HG03135 (cell line): ENCODE measurements around the gene FUT1.
"Not testable (repeated sequence)": the region's sequence is repeated elsewhere in the genome, so short reads cannot be mapped to it uniquely, and the experiment has no call there.

Source experiments
- ATAC-seq: cut with Tn5 transposase; IDR thresholded peaks from one replicate; pipeline ENCODE4 v1.9.1; 2021; ENCODE audit warnings: mild to moderate bottlenecking, moderate library complexity; ENCODE audit not compliant: unreplicated experiment

FUT1 gene

DNA sequence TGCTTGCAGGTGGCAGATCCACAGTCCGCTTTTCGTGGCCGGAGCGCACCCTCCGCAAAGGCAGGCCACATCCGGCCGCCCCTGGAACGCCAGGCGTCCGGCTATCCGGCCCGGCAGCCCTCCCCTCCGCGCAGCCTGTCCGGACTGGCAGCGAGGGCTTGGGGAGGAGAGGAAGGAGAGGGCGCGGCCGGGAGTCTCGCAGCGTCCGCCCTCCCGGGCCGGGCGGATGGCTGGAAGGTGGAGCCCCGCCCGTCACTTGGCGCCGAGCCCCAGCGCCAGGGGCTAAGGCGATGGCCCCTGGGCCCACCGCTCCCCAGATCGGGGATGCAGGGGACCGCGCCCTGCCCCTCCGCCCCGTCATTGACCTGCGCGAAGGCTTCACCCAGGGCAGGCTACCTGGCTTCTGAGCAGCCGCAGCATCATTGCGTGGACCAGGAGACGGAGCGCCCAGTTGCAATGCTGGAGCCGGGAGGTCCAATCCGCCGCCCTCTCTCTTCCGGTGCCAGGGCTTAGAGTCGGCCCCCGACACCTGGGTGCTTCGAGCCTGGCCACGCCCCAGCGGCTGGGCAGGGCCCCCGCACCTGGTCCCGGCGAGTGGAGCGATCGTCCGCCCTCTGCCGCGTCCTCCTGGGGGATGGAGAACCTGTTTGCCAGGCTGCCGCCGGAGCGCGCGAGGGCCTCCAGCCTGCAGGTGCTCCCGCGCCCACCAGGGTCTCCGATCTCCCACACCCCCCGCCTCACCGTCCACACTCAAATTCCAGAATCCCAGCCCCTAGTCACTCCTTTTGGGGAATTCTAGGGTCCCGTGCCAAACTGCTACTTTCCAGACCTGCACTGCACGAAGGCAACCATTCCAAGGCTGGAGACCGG lies at the start of gene FUT1:
Gene FUT1 (minus strand): TSS at position 146 of the 870 bp plus-strand sequence. CDS start 1,360 bp downstream, outside the sequence.
- no peak for ATAC-seq

DNA sequence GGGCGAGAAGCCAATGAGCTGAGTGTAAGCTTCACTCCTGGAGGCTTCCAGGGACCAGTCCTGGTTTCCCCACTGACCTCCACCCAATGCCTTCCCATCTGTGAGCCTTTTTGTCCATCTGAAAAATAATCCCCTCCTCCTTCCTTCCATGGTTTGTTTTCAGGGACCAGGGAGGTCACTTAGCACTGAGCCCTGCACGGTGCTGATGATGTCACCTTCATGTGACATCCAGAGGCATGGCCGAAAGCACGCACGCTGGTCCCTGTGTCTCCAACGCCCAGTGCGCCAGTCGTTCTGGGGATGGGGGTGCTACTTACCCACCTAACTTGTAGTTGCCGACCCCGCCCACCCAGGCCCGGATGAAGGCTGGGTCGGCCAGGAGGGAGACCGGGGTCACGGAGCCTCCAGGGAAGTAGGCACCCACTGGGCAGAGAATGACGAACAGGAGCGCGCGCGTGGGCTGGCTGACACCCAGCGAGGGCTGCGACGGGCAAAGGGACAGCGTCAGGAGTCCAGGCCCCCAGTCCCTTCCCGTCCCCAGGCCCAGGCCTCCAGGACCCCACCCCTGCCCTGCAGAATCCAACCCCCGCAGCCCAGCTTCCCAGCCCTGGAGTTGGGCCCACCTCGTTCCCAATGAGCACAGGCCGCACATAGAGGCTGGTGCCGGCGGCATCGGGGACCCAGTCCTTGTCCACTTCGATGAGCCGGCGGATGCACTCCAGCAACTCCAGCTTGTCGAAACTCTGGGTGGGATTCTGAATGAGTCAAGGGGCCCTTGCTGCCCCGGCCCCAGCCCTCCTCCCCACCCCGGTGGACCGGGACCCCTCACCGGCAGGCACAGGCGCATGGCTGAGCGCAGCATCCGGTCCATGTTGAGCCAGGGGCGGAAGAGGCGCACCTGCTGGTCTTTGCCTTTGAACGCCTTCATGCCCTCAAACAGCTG lies 47.2 kb upstream of the FUT1 start:
- ATAC-seq, result no peak

DNA sequence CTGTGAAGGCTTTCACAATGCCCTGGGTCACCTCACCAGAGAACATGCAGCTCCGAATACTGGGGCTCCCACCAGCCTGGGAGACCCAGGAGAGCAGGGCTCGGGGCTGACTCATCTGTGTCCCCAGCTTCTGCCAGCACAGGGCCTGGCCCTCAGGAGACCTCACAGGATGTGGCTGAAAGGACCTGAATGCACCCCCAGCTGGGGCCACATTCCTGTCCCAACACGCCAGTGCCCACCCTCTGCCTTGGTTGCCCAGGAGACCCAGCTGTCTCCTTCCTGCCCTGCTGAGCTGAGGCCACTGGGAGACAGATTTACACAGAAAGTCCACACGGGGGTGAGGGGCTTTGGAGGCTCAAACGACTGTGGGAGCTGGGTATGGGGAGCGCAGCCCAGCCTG lies 46.5 kb upstream of the FUT1 start:
- no peak for ATAC-seq

DNA sequence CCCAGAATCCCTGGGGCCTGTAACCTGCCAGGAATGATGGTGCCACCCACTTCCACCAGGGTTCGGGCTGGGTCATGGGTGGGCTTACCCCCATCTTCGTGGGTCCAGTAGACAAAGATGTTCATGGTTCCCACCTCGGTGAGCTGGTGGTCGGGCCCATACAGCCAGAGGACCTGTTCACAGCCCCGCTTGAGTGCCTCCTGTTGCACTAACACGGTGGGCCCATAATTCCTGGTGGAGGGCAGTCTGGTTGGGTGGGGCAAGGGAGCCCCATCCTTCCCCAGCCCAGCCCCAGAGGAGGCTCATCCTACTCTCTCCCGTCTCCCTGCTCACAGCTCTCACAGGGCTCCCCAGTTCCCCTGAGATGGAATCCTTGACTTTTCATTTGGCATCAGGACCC lies 44.7 kb upstream of the FUT1 start:
- no peak for ATAC-seq

GRCh38 chr19:48796298-48797083 lies 44.0 kb upstream of the FUT1 start:
- no peak for ATAC-seq

DNA sequence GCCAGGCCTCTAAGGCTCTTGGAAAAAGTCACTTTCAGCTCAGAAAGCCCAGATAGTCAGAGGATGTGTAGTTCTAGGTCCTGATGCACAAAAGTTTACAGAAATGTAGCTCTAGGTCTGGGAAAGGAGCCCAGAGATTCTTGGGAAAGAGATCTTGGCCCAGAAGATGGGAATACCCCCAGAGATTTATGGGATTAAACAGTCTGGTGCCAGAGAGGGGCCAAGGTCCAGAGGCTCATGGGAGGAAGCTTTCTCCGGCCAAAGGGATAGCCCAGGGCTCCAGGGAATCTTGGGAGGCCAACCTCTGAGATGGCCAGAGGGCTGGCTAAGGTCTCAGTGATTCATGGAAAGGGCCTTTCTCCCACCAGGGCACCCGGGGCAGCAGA lies 43.2 kb upstream of the FUT1 start:
- no peak for ATAC-seq

DNA sequence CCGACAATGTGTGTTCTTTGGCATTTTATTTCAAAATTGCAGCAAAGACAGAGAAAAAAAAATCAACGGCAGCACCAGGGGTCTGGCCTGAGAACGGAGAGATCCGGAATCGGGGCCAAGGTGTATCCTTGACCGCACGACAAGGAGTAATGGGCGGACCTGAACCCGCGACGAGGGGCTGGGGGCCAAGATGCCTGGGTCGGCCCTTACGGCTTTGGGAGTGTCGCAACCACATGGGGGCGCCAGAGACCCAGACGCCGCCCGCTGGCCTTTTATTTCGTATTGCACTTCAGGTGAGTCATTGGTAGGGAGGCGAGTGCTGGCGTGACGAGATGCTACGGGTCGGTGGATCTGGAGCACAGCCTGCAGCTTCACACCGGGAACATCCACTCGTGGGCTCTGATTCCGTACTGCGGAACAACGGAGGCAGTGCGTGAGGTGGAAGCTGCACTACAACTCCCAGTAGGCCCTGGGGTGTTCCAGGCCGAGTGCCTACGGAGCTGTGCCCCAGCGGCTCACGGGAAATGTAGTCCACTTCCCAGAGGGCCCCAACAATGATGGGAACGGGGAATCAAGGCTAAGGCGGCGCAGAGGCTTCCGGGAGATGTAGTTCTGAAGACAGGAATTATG lies 42.7 kb upstream of the FUT1 start:
- ATAC-seq, result peak; percentile 59

- no peak for ATAC-seq
These were observed 41.9 kb upstream of the FUT1 start for GRCh38 chr19:48794291-48794690.

DNA sequence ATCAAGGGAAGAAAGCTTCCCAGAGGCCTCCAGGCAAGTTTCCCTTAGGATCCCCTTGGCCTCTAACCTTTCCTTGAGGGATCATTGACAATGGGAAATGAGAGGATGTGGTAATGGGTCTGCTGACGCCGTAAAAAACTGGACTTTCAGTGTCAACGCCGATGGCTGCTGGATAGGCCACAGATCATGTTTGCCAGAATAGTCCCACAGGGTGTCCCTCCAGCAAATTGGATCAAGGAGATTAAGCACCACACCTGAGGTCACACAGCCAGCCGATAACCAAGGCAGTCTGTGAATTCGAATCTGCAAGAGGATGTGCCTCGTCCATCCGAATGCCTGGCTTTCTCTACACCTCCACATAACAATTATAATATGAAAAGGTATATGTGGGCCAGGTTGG lies 40.8 kb upstream of the FUT1 start:
- no peak for ATAC-seq

GRCh38 chr19:48787331-48787730 lies 34.9 kb upstream of the FUT1 start:
- ATAC-seq, result not testable (repeated sequence)

- ATAC-seq, result not testable (repeated sequence)
These were observed 34.0 kb upstream of the FUT1 start for GRCh38 chr19:48786422-48786821.

- ATAC-seq, result no peak
These were observed 32.1 kb upstream of the FUT1 start for GRCh38 chr19:48784527-48784926.

- ATAC-seq, result no peak
These were observed 28.4 kb upstream of the FUT1 start for GRCh38 chr19:48780631-48781391.

GRCh38 chr19:48779636-48780035 lies 27.2 kb upstream of the FUT1 start:
- ATAC-seq, result no peak

GRCh38 chr19:48777720-48778119 lies 25.3 kb upstream of the FUT1 start:
- no peak for ATAC-seq

DNA sequence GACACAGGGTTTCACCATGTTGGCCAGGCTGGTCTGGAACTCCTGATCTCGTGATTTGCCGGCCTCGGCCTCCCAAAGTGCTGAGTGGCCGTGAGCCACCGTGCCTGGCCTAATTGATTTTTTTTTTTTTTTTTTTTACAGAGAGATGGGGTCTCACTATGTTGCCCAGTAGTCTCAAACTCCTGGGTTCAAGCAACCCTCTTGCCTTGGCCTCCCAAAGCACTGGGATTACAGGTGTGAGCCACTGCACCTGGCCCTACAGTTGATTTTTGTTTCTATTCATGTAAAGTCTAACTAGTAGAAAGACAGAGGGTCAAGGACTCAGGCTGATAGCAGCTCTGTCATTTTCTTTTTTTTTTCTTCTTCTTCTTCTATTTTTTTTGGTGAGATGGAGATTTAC lies 24.7 kb upstream of the FUT1 start:
- ATAC-seq, result no peak

DNA sequence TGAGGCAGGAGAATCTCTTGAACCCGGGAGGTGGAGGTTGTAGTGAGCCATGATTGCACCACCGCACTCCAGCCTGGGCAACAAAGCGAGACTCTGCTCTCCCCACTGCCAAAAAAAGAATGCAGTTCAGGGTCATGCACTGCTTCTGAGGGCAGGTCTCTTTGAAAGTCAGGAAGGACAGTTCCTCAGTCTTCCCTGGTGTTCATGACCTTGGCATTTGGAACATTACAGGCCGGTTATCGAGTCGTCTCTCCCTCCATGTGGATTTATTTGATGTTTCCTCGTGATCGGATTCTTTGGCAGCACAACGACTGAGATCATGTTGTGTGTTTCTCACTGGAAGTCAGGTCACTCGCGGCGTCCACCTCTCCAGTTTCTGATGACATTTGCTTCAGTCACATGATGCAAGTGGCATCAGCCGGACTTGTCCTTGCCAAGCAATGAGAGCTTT lies 20.1 kb upstream of the FUT1 start:
- no peak for ATAC-seq

GRCh38 chr19:48770734-48771472 lies 18.5 kb upstream of the FUT1 start:
- no peak for ATAC-seq

DNA sequence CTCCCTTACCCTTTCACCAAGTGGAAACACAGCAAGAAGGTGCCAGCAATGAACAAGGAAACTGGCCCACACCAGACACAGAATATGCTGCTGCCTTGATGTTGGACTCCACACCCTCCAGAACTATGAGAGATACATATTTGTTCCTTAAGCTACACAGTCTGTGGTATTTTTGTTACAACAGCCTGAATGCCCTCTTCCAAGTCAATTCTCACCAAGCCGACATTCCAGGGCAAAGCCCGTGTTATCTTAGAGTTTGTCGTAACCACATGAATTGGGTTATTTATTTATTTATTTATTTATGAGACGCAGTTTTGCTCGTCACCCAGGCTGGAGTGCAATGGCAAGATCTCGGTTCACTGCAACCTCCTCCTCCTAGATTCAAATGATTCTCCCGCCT lies 17.8 kb upstream of the FUT1 start:
- no peak for ATAC-seq
